Stimulated activated CD4-positive, alpha-beta T cell treated with anti-CD3 and anti-CD28 coated beads, Interleukin-12 subunit alpha, Interleukin-12 subunit beta, amount 100 ng/mL, for 4 hours (primary cell): ENCODE results near the gene CFAP54.
"Not testable (repeated sequence)": the region's sequence is repeated elsewhere in the genome, so short reads cannot be mapped to it uniquely, and the experiment has no call there.

Source experiments
- DNase-seq: peaks from one replicate; pipeline ENCODE4 v3.0.0-alpha.2; 2020

Gene CFAP54

DNA sequence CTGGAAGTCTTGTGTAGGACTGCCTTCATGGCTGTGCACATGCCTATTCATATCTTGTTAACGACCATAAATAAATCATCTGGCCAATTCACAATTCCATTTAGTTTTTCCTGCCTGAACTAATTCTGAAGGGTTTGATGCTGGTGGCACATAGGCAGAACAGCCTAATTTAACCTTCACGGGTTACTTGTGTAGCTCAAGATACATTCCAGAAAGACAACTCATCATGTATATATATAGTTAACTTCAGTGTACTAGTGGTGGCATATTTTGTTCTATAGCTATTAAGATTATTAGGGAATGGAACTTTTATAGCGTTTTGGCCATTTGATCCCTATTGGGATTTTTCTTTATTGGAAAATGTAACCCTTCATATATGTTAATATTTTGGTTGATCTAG is 31.4 kb downstream of the CFAP54 start:
- DNase-seq, result no peak

DNA sequence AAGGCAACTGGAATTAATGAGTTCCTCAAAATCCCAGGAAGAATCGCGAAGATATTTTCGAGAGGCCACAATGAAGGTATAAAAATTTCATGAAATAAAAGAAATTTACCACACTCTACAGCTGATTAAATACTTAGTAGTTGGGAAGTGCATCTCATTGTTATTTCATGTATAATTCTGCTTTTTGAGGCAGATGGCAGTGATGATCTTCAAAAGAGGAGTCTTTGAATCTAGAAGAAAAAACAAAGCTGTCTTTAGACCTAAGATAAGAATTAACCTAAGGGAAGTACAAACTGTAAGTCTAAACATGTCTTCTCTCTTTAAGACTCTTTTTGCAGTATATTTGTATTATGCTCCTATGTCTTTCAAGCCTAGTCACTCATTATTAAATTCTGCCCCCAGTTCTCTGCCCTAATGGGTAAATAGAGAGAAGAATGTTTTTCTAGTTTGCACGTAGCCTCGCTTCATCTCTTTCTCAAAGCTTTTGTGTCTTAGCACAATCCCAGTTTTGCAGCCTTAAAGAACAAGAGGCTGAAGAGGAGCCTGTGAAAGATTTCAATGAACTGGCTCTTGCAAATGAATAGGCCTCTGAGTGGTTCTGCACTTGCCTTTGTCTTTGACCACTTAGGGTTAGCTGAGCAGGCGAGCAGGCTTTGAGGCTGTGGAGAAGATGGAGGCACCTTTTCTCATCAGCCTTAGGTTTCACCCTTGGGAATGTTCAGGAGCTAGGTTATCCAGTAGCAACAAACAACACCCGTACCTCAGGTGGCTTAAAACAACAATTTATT is 32.7 kb downstream of the CFAP54 start:
- no peak for DNase-seq

DNA sequence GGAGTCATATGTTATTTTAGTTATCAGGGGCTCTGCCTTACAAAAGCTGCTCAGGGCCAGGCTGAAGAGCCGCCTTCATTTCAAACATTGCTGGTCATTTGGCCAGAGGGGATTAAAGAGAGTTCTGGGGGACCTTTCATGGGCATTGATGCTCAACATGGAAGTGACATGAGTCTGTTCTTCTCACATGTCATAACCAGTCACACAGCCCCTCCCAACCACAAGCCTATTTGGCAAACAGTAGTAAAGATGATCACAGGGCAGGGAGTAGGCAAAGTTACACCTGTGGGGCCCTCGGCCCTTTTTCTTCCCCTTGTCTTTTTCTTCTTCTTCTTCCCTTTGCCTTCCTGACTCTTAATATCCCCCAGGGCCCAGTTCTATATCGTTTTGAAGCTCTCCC is 33.3 kb downstream of the CFAP54 start:
- DNase-seq, result no peak

DNA sequence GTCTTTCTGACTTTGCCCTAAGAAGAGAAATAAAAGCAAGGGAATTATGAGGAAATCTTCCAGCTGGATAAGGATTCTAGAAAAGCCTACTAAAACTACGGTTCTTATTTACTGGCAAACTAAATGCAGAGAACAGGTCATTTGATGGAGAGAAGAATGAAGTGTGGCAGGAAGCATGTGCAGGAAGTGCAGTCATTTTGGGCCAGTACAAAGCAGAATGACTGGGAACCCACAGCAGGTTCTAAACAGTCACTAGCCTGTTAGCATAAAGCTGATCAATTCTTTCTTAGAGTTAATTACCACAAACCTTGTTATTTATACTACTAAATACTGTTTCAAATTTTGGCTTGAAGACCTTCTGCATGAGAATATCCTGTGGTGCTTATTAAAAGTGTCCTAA is 36.7 kb downstream of the CFAP54 start:
- DNase-seq, result no peak

DNA sequence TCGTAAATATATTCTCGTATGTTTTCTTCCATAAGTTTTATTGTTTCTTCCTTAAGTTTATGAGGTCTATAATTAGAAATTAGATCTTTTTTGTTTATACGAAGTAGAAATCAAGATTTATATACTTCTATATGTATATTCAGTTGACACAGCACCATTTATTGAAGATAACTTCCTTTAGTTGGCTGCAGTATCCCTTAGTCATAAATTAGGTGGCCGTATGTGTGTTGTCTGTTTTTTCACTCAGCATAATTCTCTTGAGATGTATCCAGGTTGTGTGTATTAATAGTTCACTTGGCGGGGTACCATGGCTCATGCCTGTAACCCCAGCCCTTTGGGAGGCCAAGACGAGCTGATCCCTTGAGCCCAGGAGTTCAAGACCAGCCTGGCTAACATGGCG is 40.5 kb downstream of the CFAP54 start:
- no peak for DNase-seq

DNA sequence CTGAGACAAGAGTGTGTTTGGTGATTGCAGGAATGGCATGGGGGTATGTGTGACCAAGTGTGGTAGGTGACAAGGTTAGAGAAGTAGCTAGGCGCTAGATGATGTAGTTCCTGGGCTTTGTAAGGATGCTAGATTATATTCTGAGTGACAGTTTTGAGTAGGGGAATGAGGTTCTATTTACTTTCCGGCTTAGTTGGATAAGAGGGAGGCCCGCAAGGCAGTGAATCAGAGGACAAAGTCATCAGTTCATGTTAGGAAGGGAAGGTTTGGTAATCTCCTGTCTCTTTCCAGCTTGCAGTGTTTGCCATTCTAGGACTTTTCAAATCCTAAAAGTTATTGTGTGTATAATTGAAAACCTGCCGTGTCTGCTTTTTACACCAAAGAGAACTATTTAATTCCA is 45.0 kb downstream of the CFAP54 start:
- no peak for DNase-seq

DNA sequence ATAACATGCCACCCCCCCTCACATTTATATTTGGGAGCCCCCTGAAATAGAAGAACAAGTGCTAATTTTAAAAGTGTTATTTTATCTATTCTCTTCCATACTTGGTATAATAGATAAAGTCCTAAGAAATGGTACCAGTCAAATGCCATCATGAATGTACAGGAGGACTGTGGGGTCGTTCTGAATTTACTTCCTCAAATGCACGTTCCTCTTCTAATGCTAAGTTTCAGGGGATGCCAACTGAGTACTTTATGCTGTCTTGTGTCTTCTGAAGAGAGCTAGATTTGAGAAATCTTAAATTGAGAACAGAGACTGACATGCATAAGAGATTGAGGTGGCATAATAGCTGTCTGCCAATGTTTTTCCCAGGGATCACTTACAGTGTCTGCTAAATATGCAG is 59.0 kb downstream of the CFAP54 start:
- DNase-seq, result no peak

DNA sequence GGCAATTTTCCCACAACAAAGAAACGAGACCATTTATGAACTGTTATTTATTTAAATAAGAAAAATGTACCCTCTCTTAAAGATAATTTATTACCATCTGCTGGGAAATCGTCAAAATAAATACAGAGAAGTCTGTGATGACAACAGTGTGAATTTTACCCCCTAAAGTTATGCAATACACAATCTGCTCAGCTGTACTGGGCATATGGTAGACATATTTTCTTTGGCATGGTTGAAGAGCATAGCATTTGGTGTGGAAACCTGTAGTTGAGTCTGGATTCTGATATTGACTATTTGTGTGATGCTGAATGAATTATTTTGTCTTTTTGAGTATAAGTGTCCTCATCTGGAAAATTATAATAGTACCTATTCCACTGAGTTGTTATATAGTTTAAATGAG is 60.0 kb downstream of the CFAP54 start:
- DNase-seq, result no peak

DNA sequence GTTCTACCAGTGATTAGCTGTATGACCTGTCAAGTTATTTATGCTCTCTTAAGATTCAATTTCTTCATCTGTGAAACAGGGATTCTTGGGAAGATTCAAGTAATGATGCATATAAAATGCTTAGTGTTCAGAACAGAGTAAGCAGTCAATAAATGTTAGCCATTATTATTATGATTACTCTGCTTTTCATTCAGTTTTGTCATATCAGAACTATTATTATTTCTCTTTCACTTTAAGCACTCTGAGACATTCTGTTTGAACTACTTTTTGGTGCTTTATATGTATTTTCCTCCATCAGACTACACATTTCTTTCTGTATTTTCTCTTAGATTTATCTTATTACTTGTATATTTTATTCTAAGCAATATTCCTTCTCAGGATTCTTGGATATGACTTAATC is 81.2 kb downstream of the CFAP54 start:
- DNase-seq, result no peak

DNA sequence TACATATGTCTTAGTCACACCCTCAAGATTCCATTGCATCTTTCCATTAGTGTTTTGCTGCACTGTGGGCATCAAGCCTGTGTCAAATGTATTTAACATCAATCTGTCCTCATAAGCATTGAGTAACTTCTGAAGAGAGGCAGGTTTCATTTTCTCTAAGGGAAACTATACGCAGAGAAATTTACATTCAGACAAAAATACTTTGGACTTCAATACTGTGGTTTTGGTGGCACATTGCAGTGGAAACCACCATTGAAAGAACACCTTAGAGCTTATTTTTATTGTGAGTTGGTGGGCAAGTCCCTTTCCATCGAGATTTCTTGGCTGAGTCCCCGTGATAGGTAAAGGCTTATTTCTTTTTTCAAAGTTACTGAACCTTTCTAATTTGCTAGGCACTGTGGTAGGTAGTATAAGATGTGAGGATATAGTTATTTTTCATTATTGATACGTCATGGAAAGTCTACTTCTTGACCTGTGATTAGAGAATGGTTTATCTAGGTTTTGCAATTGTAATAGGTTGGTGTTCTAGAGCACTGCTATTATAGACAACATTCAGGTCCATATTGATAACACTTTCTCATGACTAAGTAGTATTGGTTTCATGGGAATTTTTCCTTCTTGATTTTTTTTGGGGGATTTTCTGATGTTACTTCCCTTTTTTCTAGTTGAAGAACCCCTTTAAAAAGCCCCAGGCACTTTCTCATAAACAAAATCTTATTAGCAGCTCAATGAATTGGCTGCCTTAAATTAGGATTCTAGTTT is 81.9 kb downstream of the CFAP54 start:
- DNase-seq, result no peak

DNA sequence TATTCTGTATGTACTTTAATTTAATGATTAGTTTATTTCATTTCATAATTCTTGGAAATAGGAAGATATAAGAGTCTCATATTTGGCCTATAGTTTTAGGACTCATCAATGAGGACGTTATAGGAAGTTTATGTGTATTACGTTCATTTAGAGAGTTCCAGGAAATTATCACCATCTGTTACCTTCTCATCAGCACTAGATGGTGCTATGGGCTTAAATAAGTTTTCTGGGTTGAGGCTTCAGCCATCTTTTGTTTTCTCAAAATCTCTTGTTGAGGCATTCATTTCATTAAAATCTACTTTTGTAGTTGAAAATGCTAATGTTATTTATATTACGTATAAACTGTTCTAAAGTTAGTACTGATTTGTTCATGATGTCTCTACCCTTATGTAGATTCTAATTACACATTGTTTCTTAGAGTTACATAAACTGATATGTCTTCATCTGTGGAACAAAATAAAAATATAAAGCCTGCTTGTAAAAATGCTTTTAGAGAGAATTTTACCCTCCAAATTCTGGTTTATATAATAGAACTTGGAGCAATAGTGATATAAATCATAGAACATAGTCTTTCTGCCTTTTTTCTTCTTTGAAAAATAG is 89.2 kb downstream of the CFAP54 start:
- no peak for DNase-seq

DNA sequence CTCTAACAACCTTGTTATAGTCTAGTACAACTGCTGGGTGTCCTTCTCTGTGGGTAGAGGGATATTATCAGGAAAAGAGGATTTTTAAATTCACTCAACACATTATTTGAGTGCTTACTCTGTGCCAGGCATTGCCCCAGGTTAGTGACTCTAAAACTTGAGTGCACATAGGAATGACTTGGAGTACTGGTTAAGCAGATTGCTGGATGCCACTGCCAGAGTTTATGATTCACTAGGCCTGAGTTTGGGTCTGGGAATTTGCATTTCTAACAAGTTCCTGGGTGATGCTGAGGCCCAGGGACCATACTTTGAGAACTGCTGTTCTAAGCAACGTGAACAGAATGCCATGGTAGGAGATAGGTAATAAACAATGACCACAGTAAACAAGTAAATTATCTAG is 96.6 kb downstream of the CFAP54 start:
- no peak for DNase-seq

DNA sequence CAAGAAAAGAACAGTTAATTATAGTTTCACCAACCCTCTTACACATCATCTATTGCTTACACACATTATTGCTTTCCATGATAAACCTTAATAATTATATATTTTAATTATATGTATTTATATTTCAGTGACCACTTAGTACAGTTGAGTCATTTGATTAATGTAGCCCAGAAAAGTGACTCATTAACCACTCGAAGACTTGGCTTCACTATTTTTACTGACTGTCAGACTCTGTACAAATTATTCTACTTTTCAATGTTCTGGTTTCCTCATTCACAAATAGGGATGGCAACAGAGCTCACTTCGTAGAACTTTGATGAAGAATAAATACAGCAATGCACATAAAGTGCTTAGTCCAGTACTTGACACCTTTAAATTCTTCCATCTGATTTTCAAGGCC is 98.3 kb downstream of the CFAP54 start:
- DNase-seq, result no peak

DNA sequence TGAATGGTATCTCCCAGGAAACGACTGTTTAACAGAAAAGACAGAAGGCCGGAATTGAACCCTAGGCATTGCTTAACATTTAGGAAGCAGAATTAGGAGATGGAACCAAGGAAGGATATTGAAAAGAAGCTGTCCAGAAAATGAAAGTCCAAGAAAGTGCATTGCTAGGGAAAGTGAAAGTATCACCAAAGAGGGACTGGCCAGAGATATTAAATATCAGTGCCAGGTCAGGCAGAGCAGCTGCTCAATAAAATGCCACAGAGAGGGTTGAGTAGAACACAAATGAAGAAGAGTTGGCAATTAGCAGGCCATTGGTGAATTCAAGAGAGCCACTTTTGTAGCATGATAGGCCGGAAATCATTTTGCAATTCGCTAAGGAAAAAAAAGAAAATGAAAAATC is 101.6 kb downstream of the CFAP54 start:
- no peak for DNase-seq

DNA sequence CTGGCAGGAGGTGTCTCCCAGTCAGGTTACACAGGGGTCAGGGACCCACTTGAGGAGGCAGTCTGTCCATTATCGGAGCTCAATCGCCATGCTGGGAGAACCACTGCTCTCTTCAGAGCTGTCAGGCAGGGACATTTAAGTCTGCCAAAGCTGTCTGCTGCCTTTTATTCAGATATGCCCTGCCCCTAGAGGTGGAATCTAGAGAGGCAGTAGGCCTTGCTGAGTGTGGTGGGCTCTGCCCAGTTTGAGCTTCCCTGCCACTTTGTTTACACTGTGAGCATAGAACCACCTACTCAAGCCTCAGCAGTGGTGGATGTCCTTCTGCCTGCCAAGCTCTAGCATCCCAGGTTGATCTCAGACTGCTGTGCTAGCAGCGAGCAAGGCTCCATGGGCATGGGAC is 115.0 kb downstream of the CFAP54 start:
- DNase-seq, result not testable (repeated sequence)

DNA sequence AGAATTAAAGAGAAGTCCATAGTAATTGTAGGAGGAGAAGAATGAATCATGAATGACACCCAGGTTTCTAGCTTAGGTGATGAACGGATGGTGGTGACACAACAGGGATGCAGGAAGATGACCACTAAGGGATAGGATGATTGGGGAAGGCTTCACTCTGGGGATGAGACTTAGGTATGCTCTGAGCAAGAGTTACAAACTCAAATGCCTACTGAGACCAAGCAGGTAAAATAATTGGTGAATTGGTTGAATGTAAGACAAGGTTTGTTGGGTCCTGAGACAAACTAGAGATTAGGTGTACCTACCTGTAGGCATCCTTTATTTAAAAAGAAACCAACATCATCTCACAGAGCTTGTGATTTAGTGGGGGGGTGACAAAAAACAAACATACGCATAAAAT is 116.3 kb downstream of the CFAP54 start:
- no peak for DNase-seq

DNA sequence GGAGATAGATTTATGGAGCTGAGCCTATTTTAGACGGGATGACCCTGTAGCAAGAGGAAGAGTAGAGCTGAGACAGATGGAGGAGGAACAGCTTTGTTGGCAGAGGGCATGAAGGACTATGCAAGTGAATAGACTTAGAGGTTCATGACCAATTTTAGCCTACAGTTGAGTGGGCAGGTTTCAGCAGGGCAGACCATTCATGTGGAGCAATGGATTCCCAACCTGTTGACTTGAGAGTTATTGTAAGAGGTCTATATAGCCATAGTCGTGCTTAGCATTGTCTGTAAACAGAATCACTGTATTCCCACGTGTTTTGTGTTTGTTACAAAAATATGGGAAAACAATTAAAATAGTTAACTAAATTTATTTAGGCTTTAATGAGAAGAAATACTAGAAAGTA is 116.8 kb downstream of the CFAP54 start:
- no peak for DNase-seq

DNA sequence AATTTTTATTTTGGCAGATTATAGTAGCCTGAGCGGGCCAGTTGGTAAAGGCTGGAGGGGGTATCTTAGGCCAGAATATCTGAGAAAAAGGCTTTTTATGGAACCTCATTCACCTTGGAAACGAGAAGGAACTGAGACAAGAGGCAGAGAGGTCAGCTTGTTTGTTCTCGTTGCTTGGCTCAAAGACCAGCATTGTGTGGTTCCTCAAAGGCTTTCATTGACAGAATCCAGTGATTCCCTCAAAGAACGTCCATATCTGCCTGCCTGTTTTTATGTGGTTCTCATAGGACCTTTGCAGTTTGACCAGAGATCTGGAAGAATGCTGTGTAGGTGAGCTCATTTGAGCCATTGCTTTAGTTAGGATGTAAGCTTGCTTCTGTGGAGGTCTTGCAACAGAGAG is 117.3 kb downstream of the CFAP54 start:
- no peak for DNase-seq

DNA sequence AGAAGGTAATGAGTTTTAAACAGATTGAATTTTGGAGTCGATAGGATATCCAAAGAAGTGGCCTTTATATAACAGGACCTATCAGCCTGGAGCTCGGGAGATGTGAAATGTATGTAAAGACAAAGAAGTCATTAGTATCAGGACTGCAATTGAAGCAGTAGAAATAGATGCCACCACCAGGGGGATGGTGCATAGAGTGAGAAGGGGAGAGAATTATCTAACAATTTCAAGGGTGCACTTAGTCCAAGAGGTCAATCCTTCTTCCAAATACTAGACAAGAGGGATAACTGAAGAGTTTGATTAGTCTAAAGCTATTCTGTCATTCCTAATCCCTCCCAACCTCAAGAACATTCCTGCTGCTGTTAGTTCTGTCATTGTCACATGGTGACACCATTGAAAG is 127.8 kb downstream of the CFAP54 start:
- no peak for DNase-seq

DNA sequence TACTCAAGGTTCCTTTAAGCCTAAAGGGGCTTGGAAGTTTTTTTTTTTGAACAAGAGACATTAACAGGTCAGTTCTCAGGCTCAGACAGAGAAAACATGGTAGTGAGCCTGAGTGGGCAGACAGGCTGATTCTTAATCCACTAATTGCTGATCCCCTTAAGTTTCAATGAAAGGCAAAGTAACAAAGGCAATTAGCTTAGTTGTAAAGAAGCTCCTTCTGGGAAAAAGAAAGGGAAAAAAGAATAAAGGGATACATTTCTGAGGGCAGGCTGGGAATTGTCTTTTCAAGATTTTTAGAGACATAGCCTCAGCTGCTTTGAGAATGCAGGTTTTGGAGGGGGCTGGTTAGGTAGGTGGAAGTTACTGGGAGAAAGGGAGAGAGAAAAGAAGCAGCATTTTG is 133.8 kb downstream of the CFAP54 start:
- no peak for DNase-seq

DNA sequence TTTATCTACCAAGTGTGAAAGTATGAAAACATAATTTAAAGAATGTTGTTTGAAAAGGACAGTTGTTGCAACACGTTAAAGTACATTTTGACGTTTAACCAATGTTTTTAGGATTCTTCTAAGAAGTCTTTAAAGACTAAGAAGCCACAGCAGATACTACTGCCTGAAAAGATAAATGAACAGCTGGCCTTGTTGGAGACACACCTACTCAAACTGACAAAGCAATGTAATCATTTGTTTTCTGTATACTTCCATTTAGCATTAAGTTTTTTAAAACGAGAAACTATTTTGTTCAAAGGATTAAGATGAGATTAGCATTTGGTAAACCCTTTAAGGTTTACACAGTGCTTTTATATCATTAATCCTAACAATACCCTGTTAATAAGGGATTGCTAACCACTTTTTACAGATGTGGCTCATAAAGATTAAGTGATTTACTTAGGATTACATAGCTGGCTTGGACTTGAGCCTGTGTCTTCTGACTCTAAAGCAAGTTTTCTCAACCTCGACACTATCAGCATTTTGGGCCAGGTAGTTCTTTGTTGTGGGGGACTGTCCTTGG is 134.4 kb downstream of the CFAP54 start:
- DNase-seq, result no peak

DNA sequence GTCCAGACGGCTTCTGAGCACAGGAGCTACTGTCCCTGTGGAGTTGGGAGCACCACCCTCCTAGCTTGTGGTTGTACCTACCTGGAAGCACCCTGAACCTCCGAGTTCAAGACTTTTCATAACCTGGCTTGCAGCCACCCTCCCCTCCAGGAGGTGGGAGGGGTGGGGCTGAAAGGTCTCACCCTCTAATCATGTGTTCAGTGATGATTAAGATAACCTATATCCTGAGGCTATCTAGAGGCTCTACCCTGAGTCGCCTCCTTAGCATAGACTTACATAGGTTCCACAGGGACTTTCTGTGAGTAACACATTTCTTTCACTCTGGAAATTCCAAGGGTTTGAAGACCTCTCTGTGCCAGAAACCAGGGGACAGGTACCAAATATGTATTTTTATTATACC is 146.5 kb downstream of the CFAP54 start:
- no peak for DNase-seq

DNA sequence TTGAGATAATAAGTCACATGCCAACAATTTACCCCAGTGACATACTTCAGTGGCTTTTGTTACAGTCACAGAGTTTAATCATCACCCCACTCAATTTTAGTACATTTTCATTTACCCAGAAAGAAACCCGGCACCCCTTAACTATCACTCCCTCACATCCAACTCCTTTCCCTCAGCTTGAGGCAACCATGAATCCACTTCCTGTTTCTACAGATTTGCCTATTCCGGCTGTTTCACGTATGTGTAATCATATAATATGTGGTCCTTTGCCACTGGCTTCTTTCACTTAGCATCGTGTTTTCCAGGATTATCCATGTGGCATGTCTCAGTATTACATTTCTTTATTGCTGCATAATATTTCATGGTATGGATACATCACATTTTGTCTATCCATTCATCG is 147.5 kb downstream of the CFAP54 start:
- DNase-seq, result no peak

DNA sequence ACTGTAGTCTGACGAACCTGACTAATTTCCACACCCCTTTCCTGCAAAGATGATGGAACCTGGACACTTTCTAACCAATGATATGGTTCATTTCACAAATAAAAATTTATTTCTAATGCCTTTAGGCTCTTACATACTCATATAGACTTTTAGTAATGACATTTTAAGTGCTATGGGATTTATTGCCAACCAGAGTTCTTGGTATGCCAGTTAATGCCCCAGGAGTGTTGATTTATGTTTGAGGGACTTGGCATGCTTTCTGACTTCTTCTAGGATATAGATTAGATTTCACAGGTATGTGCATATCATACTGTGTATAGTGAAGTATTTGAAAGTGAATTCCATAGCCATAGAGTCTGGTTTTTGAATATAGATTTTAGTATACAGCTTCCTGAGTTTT is 159.5 kb downstream of the CFAP54 start:
- no peak for DNase-seq
